Stomach (tissue), 9 donors: ENCODE data around the gene TNS1. TPM values are rescaled to one million over a fixed set of nuclear protein-coding genes. Genes with fewer than 3 reads are reported as not detected.

Experiments used
- DNase-seq, 2 donors: peaks; one replicate each; pipeline versions ENCODE4 v3.0.0 to v3.0.0-alpha.2; 2013 to 2019
- H3K27ac ChIP-seq, 5 donors: fragments of 200-600 bp in 4 of 5; sonication (generic) in 4 of 5; one replicate each; pipeline ENCODE4 v1.5.1; 2013 to 2019; ENCODE audit warnings: mild to moderate bottlenecking in 1 of 5, moderate library complexity in 1 of 5
- H3K27me3 ChIP-seq, 3 donors: fragments of 200-600 bp; sonication (generic); one replicate each; pipeline ENCODE4 v1.5.1; 2017 to 2019; ENCODE audit warnings: mixed run types in 1 of 3
- H3K36me3 ChIP-seq, 4 donors: fragments of 200-600 bp; sonication (generic); 1 replicate in 3 of 4; 2 replicates in 1 of 4; pipeline ENCODE4 v1.5.1; 2016 to 2019
- H3K4me1 ChIP-seq, 4 donors: fragments of 200-600 bp; sonication (generic); one replicate each; pipeline ENCODE4 v1.5.1; 2016 to 2019
- H3K4me3 ChIP-seq, 4 donors: fragments of 200-600 bp; sonication (generic) in 3 of 4; one replicate each; pipeline ENCODE4 v1.5.1; 2016 to 2019; ENCODE audit warnings: mild to moderate bottlenecking in 1 of 4
- H3K9me3 ChIP-seq, 4 donors: fragments of 200-600 bp; sonication (generic); one replicate each; pipeline ENCODE4 v1.5.1; 2016 to 2019
- EP300 ChIP-seq: sonication (generic); formaldehyde crosslinking; IDR thresholded peaks from one replicate; pipeline ENCODE4 v1.6.1; 2017; ENCODE audit warnings: antibody characterized with exemption
- POLR2A ChIP-seq, 4 donors: fragments of 450-650 bp; IDR thresholded peaks; one replicate each; pipeline ENCODE4 v1.6.1; 2016; ENCODE audit warnings: antibody characterized with exemption in 4 of 4, control low read depth in 2 of 4, mild to moderate bottlenecking in 1 of 4, moderate library complexity in 1 of 4
- POLR2AphosphoS5 ChIP-seq, 3 donors: sonication (generic); formaldehyde crosslinking; IDR thresholded peaks; one replicate each; pipeline ENCODE4 v1.6.1; 2016; ENCODE audit warnings: antibody characterized with exemption in 3 of 3
- WGBS, 5 donors: extraction: QIAGEN DNeasy Blood & Tissue Kit in 3 of 5; methylation state at CpG; one replicate each; pipeline versions ENCODE4 v1.1.5 to v1.1.7; 2013 to 2018; 5-methylcytosine and 5-hydroxymethylcytosine counted together
- intact Hi-C: fragments of 100-400 bp; cut with DNase I; formaldehyde crosslinking; loops from one replicate; pipeline ENCODE4 v1.15.1; 2023; ENCODE audit warnings: low total_unique reads
- polyA plus RNA-seq, 3 donors: library from polyadenylated mRNA; stranded (reverse); fragments of 200-250 nt; gene quantifications; one replicate each; pipeline ENCODE4 v1.2.3, GENCODE V29; 2013
- total RNA-seq, 5 donors: library from RNA; depleted of rRNA; stranded (reverse); fragments of >200 nt; gene quantifications; one replicate each; pipeline versions ENCODE4 v1.1.0 to v1.2.3, GENCODE V29; 2014 to 2016
- TF ChIP-seq, protein P1 (sequence below), 7 experiments: fragments of 450-650 bp in 4 of 7; fragments of 200-600 bp in 3 of 7; sonication (generic) in 3 of 7; IDR thresholded peaks; one replicate each; pipeline ENCODE4 v1.5.1; 2016 to 2019; ENCODE audit warnings: antibody characterized with exemption in 7 of 7, control low read depth in 2 of 7, mild to moderate bottlenecking in 1 of 7
- donor health status: healthy with polysubstance abuse.
- donor health status: Bipolar disorder and iron deficiency.
- donor health status: healthy.

TNS1 gene
- total and polyA plus RNA-seq, 8 donors = 18.5 to 682 (median 160) TPM

- TF ChIP-seq, protein P1, sequence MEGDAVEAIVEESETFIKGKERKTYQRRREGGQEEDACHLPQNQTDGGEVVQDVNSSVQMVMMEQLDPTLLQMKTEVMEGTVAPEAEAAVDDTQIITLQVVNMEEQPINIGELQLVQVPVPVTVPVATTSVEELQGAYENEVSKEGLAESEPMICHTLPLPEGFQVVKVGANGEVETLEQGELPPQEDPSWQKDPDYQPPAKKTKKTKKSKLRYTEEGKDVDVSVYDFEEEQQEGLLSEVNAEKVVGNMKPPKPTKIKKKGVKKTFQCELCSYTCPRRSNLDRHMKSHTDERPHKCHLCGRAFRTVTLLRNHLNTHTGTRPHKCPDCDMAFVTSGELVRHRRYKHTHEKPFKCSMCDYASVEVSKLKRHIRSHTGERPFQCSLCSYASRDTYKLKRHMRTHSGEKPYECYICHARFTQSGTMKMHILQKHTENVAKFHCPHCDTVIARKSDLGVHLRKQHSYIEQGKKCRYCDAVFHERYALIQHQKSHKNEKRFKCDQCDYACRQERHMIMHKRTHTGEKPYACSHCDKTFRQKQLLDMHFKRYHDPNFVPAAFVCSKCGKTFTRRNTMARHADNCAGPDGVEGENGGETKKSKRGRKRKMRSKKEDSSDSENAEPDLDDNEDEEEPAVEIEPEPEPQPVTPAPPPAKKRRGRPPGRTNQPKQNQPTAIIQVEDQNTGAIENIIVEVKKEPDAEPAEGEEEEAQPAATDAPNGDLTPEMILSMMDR (IDR thresholded peaks at IDR 0.05) = no peak
- TF ChIP-seq POLR2A (IDR thresholded peaks at IDR 0.05) (no peak), EP300 (no peak), POLR2AphosphoS5 (IDR thresholded peaks at IDR 0.05) (no peak)
- H3K9me3 ChIP-seq = no peaks in the 10 kb centered on the region
- H3K36me3 ChIP-seq = no peaks in the 10 kb centered on the region
- H3K4me3 ChIP-seq = no peak overlapping the region
- peaks cover 29 to 46% (median 37%) of the 10 kb centered on the region in 4 donors for H3K4me1 ChIP-seq
- H3K27me3 ChIP-seq = peaks cover 0 to 5% (median 0%) of the 10 kb centered on the region in 3 donors
- no peak for DNase-seq
- intact Hi-C loops = no loop called here
- H3K27ac ChIP-seq = peak overlapping the region in 1 of 5 donors; percentile 46
- WGBS, 5 donors = 84 to 92% (median 91%) methylated on average over 11 of the region's 11 CpGs
These were observed 5.3 kb downstream of the TNS1 start for GRCh38 chr2:217997510-217997909.

- H3K27me3 ChIP-seq = no peaks in the 10 kb centered on the region
- H3K27ac ChIP-seq = peak overlapping the region in 4 of 5 donors; percentile 16 to 66 (median 53)
- intact Hi-C loops = no loop called here
- H3K4me1 ChIP-seq = peaks cover 29 to 45% (median 37%) of the 10 kb centered on the region in 4 donors
- no peaks in the 10 kb centered on the region for H3K36me3 ChIP-seq
- TF ChIP-seq POLR2A (IDR thresholded peaks at IDR 0.05) (no peak), EP300 (no peak), POLR2AphosphoS5 (IDR thresholded peaks at IDR 0.05) (no peak)
- TF ChIP-seq, protein P1 (IDR thresholded peaks at IDR 0.05) = no peak
- DNase-seq = peak in 1 of 2 donors; percentile 62
- no peaks in the 10 kb centered on the region for H3K9me3 ChIP-seq
- 64 to 77% (median 71%) methylated on average over 4 to 7 of the region's 7 CpGs for WGBS, 5 donors
- no peak overlapping the region for H3K4me3 ChIP-seq
These were observed 6.4 kb downstream of the TNS1 start for GRCh38 chr2:217996361-217996760.

- WGBS, 5 donors = 16 to 31% (median 18%) methylated on average over 5 to 8 of the region's 8 CpGs
- TF ChIP-seq, protein P1 (IDR thresholded peaks at IDR 0.05) = no peak
- TF ChIP-seq POLR2A (IDR thresholded peaks at IDR 0.05) = no peak
- no peak for TF ChIP-seq POLR2AphosphoS5 (IDR thresholded peaks at IDR 0.05)
- TF ChIP-seq EP300 = no peak
- peaks cover 29 to 45% (median 37%) of the 10 kb centered on the region in 4 donors for H3K4me1 ChIP-seq
- no peaks in the 10 kb centered on the region for H3K27me3 ChIP-seq
- peak; percentile 47 to 74 for DNase-seq
- H3K36me3 ChIP-seq = no peaks in the 10 kb centered on the region
- H3K9me3 ChIP-seq = no peaks in the 10 kb centered on the region
- intact Hi-C loops = no loop called here
- H3K27ac ChIP-seq = peak overlapping the region in 4 of 5 donors; percentile 16 to 66 (median 53)
- H3K4me3 ChIP-seq = no peak overlapping the region
These were observed 7.0 kb downstream of the TNS1 start for GRCh38 chr2:217995731-217996231.

- H3K36me3 ChIP-seq = no peaks in the 10 kb centered on the region
- intact Hi-C loops = no loop called here
- DNase-seq = no peak
These were observed 8.0 kb downstream of the TNS1 start for GRCh38 chr2:217994776-217995274.

More at GRCh38 chr2:217994776-217995274, 8.0 kb downstream of the TNS1 start:
- Histone ChIP-seq H3K27me3 (no peaks in the 10 kb centered on the region), H3K4me1 (peaks cover 29 to 45% (median 37%) of the 10 kb centered on the region in 4 donors), H3K27ac (peak overlapping the region in 4 of 5 donors; percentile 13 to 66 (median 60)), H3K9me3 (no peaks in the 10 kb centered on the region), H3K4me3 (no peak overlapping the region)
- no peak for TF ChIP-seq POLR2AphosphoS5 (IDR thresholded peaks at IDR 0.05)
- TF ChIP-seq, protein P1 (IDR thresholded peaks at IDR 0.05) = no peak
- TF ChIP-seq EP300 = no peak
- no peak for TF ChIP-seq POLR2A (IDR thresholded peaks at IDR 0.05)
- 75 to 96% (median 80%) methylated on average over 4 of the region's 4 CpGs for WGBS, 5 donors
